K562 (cell line): ENCODE results near the gene CD52. TPM values are rescaled to one million over a fixed set of nuclear protein-coding genes. Genes with fewer than 3 reads are reported as not detected.

Experiments
- ARID1B ChIP-seq: fragments of 450-650 bp; IDR thresholded peaks from 2 replicates; pipeline ENCODE4 v1.6.1; 2016; ENCODE audit warnings: antibody characterized with exemption, mild to moderate bottlenecking, inconsistent platforms
- EGR1 ChIP-seq: fragments of 450-650 bp; conservative IDR thresholded peaks from 2 replicates; pipeline ENCODE4 v1.6.1; 2017; ENCODE audit warnings: mild to moderate bottlenecking
- ERF ChIP-seq: fragments of 450-650 bp; formaldehyde crosslinking; IDR thresholded peaks from 2 replicates; pipeline ENCODE4 v1.4.0; 2020; ENCODE audit warnings: mild to moderate bottlenecking, mixed read lengths
- ESRRA ChIP-seq: fragments of 450-650 bp; IDR thresholded peaks from 2 replicates; pipeline ENCODE4 v1.6.1; 2014; ENCODE audit warnings: low read depth, mild to moderate bottlenecking, moderate library complexity, borderline replicate concordance
- HEY1 ChIP-seq: fragments of 250-450 bp; sonication (Bioruptor Pico); IDR thresholded peaks from 2 replicates; pipeline ENCODE4 v1.5.0; 2020; ENCODE audit warnings: mild to moderate bottlenecking, moderate library complexity, borderline replicate concordance
- ID3 ChIP-seq, 2 experiments: fragments of 250-450 bp in 1 of 2; fragments of 450-650 bp in 1 of 2; sonication (Bioruptor Pico) in 1 of 2; IDR thresholded peaks; 2 replicates each; pipeline versions ENCODE4 v1.6.1 to v1.8.0; 2016 to 2021; ENCODE audit warnings: mild to moderate bottlenecking in 2 of 2, moderate library complexity in 2 of 2, missing compliant biosample characterization in 1 of 2, missing genetic modification characterization in 1 of 2
- JUND ChIP-seq, 2 experiments: IDR thresholded peaks; 2 replicates in 1 of 2; 3 replicates in 1 of 2; pipeline ENCODE4 v1.6.1; 2011; ENCODE audit warnings: borderline replicate concordance in 2 of 2, low read depth in 2 of 2, low read length in 2 of 2, improper control_type of control experiment in 1 of 2, missing biosample characterization in 1 of 2, missing genetic modification characterization in 1 of 2, missing genetic modification reagents in 1 of 2
- POLR2G ChIP-seq: fragments of 200-400 bp; formaldehyde crosslinking; IDR thresholded peaks from 2 replicates; pipeline ENCODE4 v1.6.1; 2017; ENCODE audit warnings: low read depth, mild to moderate bottlenecking, antibody characterized with exemption, low read length, moderate library complexity
- RCOR1 ChIP-seq, 2 experiments: IDR thresholded peaks; 2 replicates each; pipeline ENCODE4 v1.6.1; 2012; ENCODE audit warnings: low read depth in 2 of 2, low read length in 2 of 2, borderline replicate concordance in 1 of 2, improper control_type of control experiment in 1 of 2
- RERE ChIP-seq: sonication (generic); formaldehyde crosslinking; IDR thresholded peaks from 2 replicates; pipeline ENCODE4 v1.8.0; 2023; ENCODE audit warnings: missing genetic modification reagents, mild to moderate bottlenecking, borderline replicate concordance
- UBTF ChIP-seq, 2 experiments: IDR thresholded peaks; 2 replicates each; pipeline ENCODE4 v1.6.1; 2012; ENCODE audit warnings: improper control_type of control experiment in 2 of 2, low read depth in 2 of 2, low read length in 2 of 2, borderline replicate concordance in 1 of 2
- ZFP36 ChIP-seq: fragments of 150-350 bp; IDR thresholded peaks from 2 replicates; pipeline ENCODE4 v1.6.1; 2018; ENCODE audit warnings: low read length, low read depth; ENCODE audit not compliant: partially characterized antibody
- ZNF263 ChIP-seq: sonication (generic); formaldehyde crosslinking; IDR thresholded peaks from 2 replicates; pipeline ENCODE4 v1.8.0; 2022; ENCODE audit warnings: mild to moderate bottlenecking, missing genetic modification reagents, borderline replicate concordance
- ZNF449 ChIP-seq: fragments of 250-450 bp; sonication (Bioruptor Pico); IDR thresholded peaks from 2 replicates; pipeline ENCODE4 v1.8.0; 2022; ENCODE audit warnings: moderate library complexity, mild to moderate bottlenecking, inconsistent platforms
- polyA plus RNA-seq, 8 experiments: library from polyadenylated mRNA; depleted of rRNA in 4 of 8; stranded (reverse) in 5 of 8; unstranded in 3 of 8; fragments of >200 nt; fragmentation: Nextera tagmentation in 2 of 8; fragmentation: Illumina TruSeq in 1 of 8; extraction: Ambion mirVana in 2 of 8; extraction: Trizol in 1 of 8; gene quantifications; 2 replicates each; pipeline versions ENCODE4 v1.2.1 to v1.2.3, GENCODE V29; 2011 to 2014; ENCODE audit warnings: inconsistent platforms in 1 of 8, missing spikeins in 1 of 8
- total RNA-seq, 7 experiments: library from RNA; depleted of rRNA in 6 of 7; stranded (reverse); fragments of >200 nt in 6 of 7; fragmentation: Illumina TruSeq in 2 of 7; extraction: Trizol in 2 of 7; gene quantifications; 2 replicates each; pipeline versions ENCODE4 v1.2.1 to v1.2.3, GENCODE V29; 2011 to 2021; ENCODE audit warnings: low replicate concordance in 1 of 7

CD52 gene
- total and polyA plus RNA-seq, 9 of the 15 experiments (the other 6 are each of a cell fraction or from before 2014, with no cell fraction given): 34.9 to 488 (median 173) TPM

GRCh38 chr1:26317612-26318337 is at the start of gene CD52 (continued):
- 0 out of 4 replicates have a peak, but pooled peaks of 1 of the 2 experiments have one; percentile 50 for TF ChIP-seq UBTF (IDR thresholded peaks at IDR 0.05; ENCODE audit: borderline replicate concordance in 1 of 2, low read depth in 2 of 2, low read length in 2 of 2)
- TF ChIP-seq EGR1: peak; percentile 75
- 0 out of 2 replicates have a peak, but pooled peaks have one; percentile 37 for TF ChIP-seq ERF (CRISPR knock-in tag)
- TF ChIP-seq ARID1B: peak; percentile 68
- 0 out of 2 replicates have a peak, but pooled peaks have one; percentile 40 for TF ChIP-seq ZNF449
- TF ChIP-seq ZNF263 (CRISPR knock-in tag): 0 out of 2 replicates have a peak, but pooled peaks have one; percentile 36
- TF ChIP-seq JUND (IDR thresholded peaks at IDR 0.05; ENCODE audit: borderline replicate concordance, low read depth, low read length): peak; percentile 46; the same call in 1 of the 2 replicates
- TF ChIP-seq JUND (tag; IDR thresholded peaks at IDR 0.05; ENCODE audit: borderline replicate concordance, low read depth, low read length): no peak; the same call in 2 of the 3 replicates
- peak; percentile 24 for TF ChIP-seq ZFP36
- no peak for TF ChIP-seq HEY1 (CRISPR knock-in tag)
- TF ChIP-seq RCOR1 (IDR thresholded peaks at IDR 0.05; ENCODE audit: borderline replicate concordance in 1 of 2, low read depth in 2 of 2, low read length in 2 of 2): peak in 1 of 2 experiments; percentile 48; a peak in 1 of 4 replicates
- 0 out of 2 replicates have a peak, but pooled peaks have one; percentile 16 for TF ChIP-seq POLR2G
- TF ChIP-seq ID3 (CRISPR knock-in tag; IDR thresholded peaks at IDR 0.05): no peak
- peak; percentile 46; the same call in 1 of the 2 replicates for TF ChIP-seq ID3 (tag; IDR thresholded peaks at IDR 0.05)
- peak; percentile 40; the same call in 1 of the 2 replicates for TF ChIP-seq ESRRA
- TF ChIP-seq RERE (CRISPR knock-in tag): no peak
